Measurements from ENCODE around the gene CACNA2D2.

Gene CACNA2D2

DNA sequence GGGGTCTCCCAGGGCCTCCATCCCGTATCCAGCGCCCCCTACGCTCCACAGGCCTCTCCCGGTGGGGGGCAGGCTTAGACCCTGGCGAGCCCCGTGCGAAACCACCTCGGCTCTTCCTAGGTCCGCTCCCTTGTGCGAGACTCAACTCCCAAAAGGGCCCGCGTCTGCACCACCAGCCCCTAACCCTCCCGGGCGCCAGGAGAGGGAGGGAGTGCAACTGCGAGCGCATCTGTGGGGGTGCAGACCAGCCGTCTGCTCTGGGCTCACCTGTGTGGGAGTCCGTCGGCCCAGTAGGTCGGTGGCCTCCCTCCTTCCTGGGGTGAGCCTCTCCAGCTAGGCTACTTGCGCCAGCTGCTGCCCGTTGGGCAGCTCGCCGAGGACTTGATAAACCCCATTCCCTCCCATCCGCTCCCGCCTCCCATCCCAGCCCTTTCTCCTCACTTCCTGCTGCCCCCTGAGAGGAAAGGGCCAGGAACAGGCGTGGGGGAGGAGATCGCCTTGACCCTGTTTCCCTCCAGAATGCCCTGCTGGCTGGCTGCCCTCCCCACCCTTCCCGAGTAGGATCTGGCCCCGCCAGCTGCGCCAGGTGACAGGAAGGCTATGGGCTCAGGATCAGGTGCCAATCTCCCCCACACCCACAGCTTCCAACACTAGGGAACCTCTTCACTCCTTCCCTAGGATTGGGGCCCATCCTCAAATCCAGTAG is 180.9 kb downstream of the CACNA2D2 start, which contains the start of gene HYAL2:
HYAL2 (minus strand) TSS at position 360 of the 706 bp plus-strand sequence. CDS start 2,256 bp downstream, outside the sequence.
- ATAC-seq, result no peak

DNA sequence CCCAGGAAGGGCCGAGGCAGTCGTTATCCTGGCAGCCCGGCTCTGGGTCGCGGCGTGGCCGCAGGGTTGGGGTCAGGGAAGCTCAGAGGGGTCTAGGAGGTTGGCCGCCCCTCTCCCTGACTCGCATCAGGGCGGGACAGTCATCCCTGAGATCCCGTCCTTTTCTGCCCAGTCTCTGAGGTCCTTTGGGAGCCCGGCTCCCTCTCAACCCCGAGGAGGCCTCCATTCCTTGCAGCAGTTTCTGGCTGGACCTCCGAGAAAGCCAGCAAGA is 181.4 kb downstream of the CACNA2D2 start:
- no peak for ATAC-seq

DNA sequence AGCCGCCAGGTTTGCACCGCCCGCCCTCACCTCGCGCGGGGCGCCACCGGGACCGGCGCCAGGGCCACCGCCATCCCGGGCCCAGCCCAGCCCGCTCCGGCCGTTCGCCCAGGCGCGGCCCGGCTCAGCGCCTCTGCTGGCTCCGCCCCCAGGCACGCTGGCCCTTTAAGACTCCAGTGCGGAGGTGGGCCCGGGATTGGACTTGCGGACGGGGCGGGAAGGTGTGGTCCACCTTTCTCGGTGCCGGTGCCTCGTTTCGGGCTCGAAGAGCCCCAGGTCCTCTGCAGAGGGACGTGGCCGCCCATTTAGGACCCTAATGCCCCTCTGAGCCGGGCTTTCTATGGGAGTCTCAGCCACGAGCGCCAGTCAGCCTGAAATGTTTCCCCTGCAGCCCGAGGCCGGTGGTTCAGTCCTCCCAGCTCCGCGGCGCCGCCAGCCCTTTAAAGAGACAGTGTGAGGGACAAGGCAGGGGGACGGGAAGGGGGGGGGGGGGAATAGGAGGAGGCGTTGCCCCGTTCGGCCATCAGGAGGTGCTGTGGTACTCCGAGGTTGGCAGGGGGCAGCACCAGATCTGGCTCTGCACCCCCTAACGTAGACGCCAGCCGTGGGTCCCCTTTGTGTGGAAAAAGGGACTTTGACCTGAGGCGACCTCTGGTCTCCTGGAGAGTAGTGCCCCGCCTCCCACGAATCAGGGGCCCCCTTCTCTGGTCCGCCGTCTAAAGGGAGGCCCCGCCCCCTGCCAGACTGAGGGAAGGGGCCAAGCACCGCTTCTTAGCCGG is 181.9 kb downstream of the CACNA2D2 start:
- ATAC-seq, result peak; percentile 80 to 81

DNA sequence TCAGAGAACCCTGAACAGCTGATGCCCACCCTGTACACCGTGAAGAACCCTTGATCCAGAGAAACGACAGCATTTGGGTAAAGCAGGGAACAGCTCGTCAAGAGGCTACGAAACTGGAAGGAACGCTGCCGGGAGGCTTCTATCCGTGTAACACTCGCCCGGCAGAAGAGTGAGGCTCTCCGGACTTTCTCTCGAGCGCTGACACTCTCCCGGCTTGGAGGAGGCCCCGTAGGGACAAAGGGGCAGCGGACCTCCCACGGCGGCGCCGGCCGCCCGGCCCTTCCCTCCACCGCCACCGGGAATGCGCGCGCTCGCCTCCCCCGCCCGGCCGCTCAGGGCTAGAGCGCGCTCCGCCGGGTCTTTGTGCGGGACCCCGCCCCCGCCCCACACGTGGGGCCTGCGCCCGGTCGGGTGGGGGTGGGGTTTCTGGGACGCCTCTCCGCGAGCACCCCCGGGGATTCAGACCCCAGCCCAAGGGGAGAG is 182.5 kb downstream of the CACNA2D2 start:
- peak; percentile 52 to 59 for ATAC-seq

DNA sequence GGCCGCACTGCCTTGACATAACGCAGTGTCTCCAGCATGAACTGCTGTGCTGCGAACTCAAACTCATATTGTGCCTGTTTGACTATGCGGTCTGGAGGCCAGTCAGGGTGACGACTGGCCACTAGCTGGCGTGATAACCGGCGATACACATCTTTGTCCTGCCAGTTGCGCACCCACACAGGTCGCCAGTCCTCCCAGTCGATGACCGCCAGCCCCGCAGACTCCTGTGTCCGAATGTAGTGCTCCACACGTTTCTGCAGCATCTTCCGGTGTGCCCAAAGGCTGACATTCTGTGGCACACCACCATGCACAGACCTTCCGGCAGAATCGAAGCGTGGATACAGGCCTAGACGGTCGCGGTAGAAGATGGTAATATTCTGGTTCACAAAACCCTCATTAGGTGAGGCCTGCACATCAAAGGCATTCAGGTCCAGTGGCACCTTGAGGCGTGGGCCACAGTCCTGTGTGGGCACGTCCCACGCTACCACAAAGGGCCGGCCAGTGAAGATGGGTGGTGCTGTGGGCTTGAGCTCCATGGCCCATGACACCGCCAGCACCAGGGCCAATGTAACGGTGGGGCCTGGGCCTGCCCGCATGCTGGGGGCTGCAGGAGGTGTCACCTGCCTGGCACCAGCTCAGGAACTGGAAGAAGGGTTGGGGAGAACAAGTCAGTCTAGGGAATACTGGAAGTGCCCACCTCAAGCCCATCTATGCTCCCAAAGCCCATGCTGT is 183.4 kb downstream of the CACNA2D2 start:
- ATAC-seq, result no peak

DNA sequence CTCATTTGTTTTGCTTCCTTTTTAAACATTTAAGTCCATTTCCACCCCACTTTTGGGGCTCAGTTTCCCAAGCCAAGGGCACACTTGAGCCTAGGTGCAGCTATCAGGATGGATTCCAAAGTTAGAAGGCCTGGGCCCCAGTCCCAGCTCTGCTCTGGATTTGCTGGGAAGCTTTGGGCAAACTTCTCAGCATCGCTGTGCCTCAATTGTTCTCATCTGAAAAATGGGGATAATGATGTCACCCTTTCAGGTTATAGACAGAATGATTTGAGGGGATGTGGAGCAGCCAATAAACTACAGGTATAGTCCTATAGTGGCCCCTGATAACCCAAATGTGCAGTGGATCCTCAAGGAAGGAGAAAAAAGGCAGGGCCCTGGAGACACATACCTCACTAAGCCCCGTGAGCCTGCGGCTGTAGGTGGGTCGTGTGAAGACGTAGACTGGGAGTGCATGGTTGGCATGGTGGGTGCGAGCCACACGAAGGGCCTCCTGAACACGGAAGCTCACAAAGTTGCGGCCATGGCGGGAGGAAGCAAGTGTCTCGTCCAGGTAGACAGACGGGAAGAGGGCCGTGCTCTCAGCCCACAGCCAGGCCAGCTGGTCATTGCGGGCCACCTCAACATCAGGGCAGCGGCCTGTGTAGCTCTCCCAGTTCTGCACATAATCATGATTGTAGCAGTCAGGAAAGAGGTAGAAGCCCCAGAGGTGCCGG is 184.1 kb downstream of the CACNA2D2 start:
- no peak for ATAC-seq

DNA sequence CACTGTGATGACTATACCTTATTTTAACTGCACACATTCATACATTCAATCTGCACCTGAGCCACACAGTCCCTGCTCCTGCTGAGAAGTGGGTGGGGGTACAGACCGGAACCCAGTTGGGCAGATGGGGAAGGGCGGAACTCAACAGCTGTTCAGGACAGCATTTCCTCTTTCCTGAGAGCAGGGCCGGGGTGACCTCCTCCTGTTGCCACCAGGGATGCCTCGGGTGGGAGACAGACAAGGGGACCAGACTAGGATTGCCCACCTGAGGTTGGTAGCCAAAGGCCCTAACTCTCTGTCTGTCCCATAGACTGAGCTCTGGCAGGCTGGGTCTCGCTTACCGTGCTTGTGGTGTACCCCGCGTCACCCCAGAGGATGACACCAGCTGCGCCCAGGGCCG is 184.8 kb downstream of the CACNA2D2 start:
- ATAC-seq, result no peak

DNA sequence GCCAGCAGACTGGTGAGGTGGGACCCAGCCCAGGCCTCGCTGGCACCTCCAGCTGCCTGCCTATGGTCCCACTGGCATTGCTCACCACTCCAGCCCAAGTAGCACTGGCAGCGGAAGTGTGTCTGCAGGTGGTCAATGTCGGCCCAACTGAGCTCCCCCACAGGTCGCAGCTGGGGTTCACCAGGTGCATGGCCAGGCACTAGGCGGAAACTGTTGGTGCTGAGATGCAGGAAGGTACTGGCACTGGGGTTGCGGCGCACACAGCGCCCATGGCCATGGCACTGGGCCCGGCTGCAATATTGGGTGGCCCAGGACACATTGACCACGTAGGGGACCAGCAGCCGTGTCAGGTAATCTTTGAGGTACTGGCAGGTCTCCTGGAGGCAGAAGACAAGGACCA is 185.3 kb downstream of the CACNA2D2 start:
- ATAC-seq, result no peak

DNA sequence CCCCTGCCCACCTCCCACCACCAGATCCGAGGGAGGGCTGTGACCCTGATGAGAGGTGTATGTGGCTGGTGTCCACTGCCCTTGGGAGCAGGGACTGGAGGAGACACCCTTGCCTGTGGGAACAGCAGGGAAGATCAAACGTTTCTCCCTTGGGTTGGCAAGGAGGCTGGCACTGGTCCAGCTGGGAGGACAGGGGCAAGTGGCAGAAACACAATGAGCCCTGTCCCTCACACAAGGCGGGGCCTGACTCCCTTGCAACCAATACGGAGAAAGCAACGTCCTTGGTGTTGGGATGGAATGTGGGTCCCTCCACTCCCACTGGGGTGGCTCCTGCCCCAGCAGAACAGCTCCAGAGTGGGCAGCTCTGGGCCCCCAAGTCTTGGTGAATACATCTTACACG is 186.1 kb downstream of the CACNA2D2 start:
- no peak for ATAC-seq

DNA sequence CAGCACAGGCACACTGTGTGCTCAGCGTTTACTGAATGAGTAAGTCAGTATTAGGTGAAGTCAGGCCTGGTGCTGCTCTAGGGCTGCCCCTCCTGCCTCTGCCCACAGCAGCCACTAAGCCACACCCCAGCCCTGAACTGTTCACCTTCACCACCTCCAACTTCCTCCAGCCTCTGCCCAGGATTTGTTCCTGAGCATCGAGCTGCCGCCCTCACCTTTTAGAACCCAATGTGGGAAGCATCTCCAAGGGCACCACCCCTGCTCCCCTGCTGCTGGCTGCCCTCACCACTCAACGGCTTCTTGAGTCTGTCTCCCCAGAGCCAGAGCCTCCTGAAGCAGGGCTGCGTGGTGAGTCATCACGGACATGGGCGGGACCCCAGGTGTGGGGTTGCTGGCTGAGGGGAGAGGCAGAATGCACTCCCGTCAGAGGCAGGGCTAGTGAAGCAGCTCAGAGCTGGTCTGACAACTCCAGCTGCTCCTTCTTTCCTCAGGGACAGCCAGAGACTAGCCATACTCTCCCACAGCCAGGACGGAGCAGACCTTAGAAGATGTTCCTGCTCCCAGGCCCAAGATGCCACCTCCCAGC is 186.7 kb downstream of the CACNA2D2 start:
- peak; percentile 48 to 53 for ATAC-seq

DNA sequence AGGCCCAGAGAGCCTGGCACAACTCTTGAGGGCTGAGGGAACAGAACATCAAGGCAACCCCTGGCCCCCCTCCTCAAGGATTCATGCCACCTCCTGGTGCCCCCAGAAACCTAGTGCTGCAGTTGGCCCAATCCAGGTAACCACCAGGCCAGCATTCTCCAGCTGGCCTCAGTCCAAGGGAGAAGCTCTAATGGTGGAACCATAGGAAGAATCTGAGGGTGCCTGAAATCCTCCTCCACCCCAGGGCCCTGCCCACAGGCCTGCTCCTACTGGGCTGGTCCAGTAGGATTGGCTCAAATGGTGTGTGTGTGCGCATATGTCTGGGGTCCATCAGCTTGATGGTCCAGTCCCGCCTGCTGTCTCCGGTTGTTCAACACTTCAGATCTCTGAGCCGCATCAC is 188.6 kb downstream of the CACNA2D2 start:
- ATAC-seq, result no peak

DNA sequence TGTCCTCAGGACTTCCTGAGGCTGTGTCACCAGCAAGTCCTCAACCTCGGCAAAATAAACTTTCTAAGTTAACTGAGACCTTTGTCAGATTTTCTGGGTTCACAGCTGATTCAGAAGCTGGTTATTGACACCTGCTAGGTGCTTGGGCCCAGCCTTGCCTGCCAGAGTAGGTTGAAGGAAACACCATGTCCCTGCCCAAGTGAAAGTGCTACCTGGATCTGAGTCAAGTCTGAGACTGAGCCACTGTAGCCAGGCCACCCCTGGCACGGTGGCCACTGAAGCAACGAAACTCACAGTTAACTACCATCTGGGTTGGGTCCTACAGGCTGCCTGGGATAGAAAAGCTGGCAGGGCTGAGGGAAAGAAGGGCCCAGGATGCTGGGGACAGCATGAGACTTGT is 189.1 kb downstream of the CACNA2D2 start:
- ATAC-seq, result no peak
